Trophoblast cell (in vitro differentiated cells and primary cell): Measurements from ENCODE around the gene CYP2C19. TPM values are rescaled to one million over a fixed set of nuclear protein-coding genes. Genes with fewer than 3 reads are reported as not detected.

Source experiments
- DNase-seq, 2 donors: peaks; one replicate each; pipeline ENCODE4 v3.0.0-alpha.2; 2016
- H2AFZ ChIP-seq: 2 replicates; pipeline ENCODE4 v1.6.1; 2013; ENCODE audit warnings: low read length, moderate library complexity, mild to moderate bottlenecking; ENCODE audit not compliant: insufficient read depth, poor library complexity
- H2AK5ac ChIP-seq: 2 replicates; pipeline ENCODE4 v1.6.1; 2013; ENCODE audit warnings: mild to moderate bottlenecking, low read length
- H2BK120ac ChIP-seq: 2 replicates; pipeline ENCODE4 v1.6.1; 2013; ENCODE audit warnings: low read length, mild to moderate bottlenecking, moderate library complexity; ENCODE audit not compliant: insufficient read depth, poor library complexity
- H2BK12ac ChIP-seq: 2 replicates; pipeline ENCODE4 v1.6.1; 2013; ENCODE audit warnings: mild to moderate bottlenecking, low read length, moderate library complexity
- H2BK5ac ChIP-seq: 2 replicates; pipeline ENCODE4 v1.6.1; 2013; ENCODE audit warnings: low read length, low read depth, moderate library complexity, mild to moderate bottlenecking; ENCODE audit not compliant: poor library complexity
- H3K14ac ChIP-seq: 2 replicates; pipeline ENCODE4 v1.6.1; 2013; ENCODE audit warnings: mild to moderate bottlenecking, low read length
- H3K18ac ChIP-seq: 2 replicates; pipeline ENCODE4 v1.6.1; 2013; ENCODE audit warnings: mild to moderate bottlenecking, low read length
- H3K23ac ChIP-seq: 2 replicates; pipeline ENCODE4 v1.6.1; 2013; ENCODE audit warnings: low read length
- H3K27ac ChIP-seq: 2 replicates; pipeline ENCODE4 v1.5.1; 2013; ENCODE audit warnings: low read depth, mild to moderate bottlenecking, inconsistent platforms, low read length, moderate library complexity
- H3K27me3 ChIP-seq: 2 replicates; pipeline ENCODE4 v1.6.1; 2013; ENCODE audit warnings: inconsistent platforms, mild to moderate bottlenecking, low read length, moderate library complexity; ENCODE audit not compliant: insufficient read depth
- H3K36me3 ChIP-seq, 2 experiments: 1 replicate in 1 of 2; 2 replicates in 1 of 2; pipeline ENCODE4 v1.6.1; 2013; ENCODE audit warnings: low read length in 2 of 2, mild to moderate bottlenecking in 2 of 2, moderate library complexity in 1 of 2; ENCODE audit not compliant: insufficient read depth in 2 of 2, control insufficient read depth in 1 of 2
- H3K4ac ChIP-seq: 2 replicates; pipeline ENCODE4 v1.6.1; 2013; ENCODE audit warnings: low read depth, mild to moderate bottlenecking, low read length, moderate library complexity
- H3K4me1 ChIP-seq, 2 experiments: 1 replicate in 1 of 2; 2 replicates in 1 of 2; pipeline ENCODE4 v1.6.1; 2013; ENCODE audit warnings: low read length in 2 of 2, mild to moderate bottlenecking in 2 of 2, moderate library complexity in 1 of 2; ENCODE audit not compliant: insufficient read depth in 2 of 2, control insufficient read depth in 1 of 2
- H3K4me2 ChIP-seq: 2 replicates; pipeline ENCODE4 v1.6.1; 2013; ENCODE audit warnings: inconsistent platforms, mild to moderate bottlenecking, low read length, moderate library complexity
- H3K4me3 ChIP-seq: 2 replicates; pipeline ENCODE4 v1.5.1; 2013; ENCODE audit warnings: mild to moderate bottlenecking, low read depth, low read length, inconsistent platforms
- H3K79me1 ChIP-seq: one replicate; pipeline ENCODE4 v1.6.1; 2013; ENCODE audit warnings: low read length
- H3K79me2 ChIP-seq: 2 replicates; pipeline ENCODE4 v1.6.1; 2013; ENCODE audit warnings: low read length, mild to moderate bottlenecking; ENCODE audit not compliant: control insufficient read depth, insufficient read depth, poor library complexity
- H3K9ac ChIP-seq: 2 replicates; pipeline ENCODE4 v1.6.1; 2013; ENCODE audit warnings: mild to moderate bottlenecking, low read length
- H3K9me3 ChIP-seq: 2 replicates; pipeline ENCODE4 v1.6.1; 2013; ENCODE audit warnings: low read depth, mild to moderate bottlenecking, control low read depth, inconsistent platforms, low read length; ENCODE audit not compliant: insufficient read depth
- H4K12ac ChIP-seq: 2 replicates; pipeline ENCODE4 v1.6.1; 2013; ENCODE audit warnings: low read depth, mild to moderate bottlenecking, low read length, moderate library complexity
- H4K8ac ChIP-seq: 2 replicates; pipeline ENCODE4 v1.6.1; 2013; ENCODE audit warnings: low read depth, mild to moderate bottlenecking, low read length, moderate library complexity
- H4K91ac ChIP-seq: one replicate; pipeline ENCODE4 v1.6.1; 2013; ENCODE audit warnings: low read depth, mild to moderate bottlenecking, low read length, moderate library complexity
- WGBS: extraction: QIAGEN DNeasy Blood & Tissue Kit; methylation state at CpG from one replicate; pipeline ENCODE4 v1.1.7; 2013; ENCODE audit warnings: missing lambda C conversion rate; ENCODE audit not compliant: insufficient read length, insufficient coverage; ENCODE audit errors: extremely low coverage; 5-methylcytosine and 5-hydroxymethylcytosine counted together
- polyA plus RNA-seq: library from polyadenylated mRNA; stranded (reverse); fragments of 200-250 nt; gene quantifications from 2 replicates; pipeline ENCODE4 v1.2.3, GENCODE V29; 2013

The CYP2C19 gene
- polyA plus RNA-seq = 0.07 TPM in 1 of 2 replicates, not detected in the other

GRCh38 chr10:94762393-94762792, at the start of gene CYP2C19:
Gene CYP2C19 (plus strand): TSS chr10:94762681. CDS start chr10:94762706, 25 bp downstream.
- Histone ChIP-seq H3K27me3 (no peaks in the 10 kb centered on the region), H3K27ac (no peak within 1 kb of the TSS), H3K4me3 (no peak within 1 kb of the TSS), H3K14ac (no peak within 1 kb of the TSS), H3K36me3 (no peaks in the 10 kb centered on the region), H4K8ac (no peak within 1 kb of the TSS), H3K23ac (no peak within 1 kb of the TSS), H4K91ac (no peak within 1 kb of the TSS), H2BK5ac (no peak within 1 kb of the TSS), H3K9ac (no peak within 1 kb of the TSS), H3K4ac (no peak within 1 kb of the TSS), H3K79me2 (no peaks in the 10 kb centered on the region), H3K9me3 (no peaks in the 10 kb centered on the region), H3K79me1 (peaks cover 2% of the 10 kb centered on the region), H2BK12ac (no peak within 1 kb of the TSS), H4K12ac (no peak within 1 kb of the TSS), H3K4me1 (no peaks in the 10 kb centered on the region), H2AK5ac (no peak within 1 kb of the TSS), H2BK120ac (no peak within 1 kb of the TSS), H2AFZ (no peak within 1 kb of the TSS), H3K18ac (no peak within 1 kb of the TSS), H3K4me2 (no peak within 1 kb of the TSS)
- no CpG with 5 or more reads among the region's 3 CpGs for WGBS
- no peak for DNase-seq

GRCh38 chr10:94725871-94726270, 36.6 kb upstream of the CYP2C19 start:
- H4K8ac ChIP-seq = no peak overlapping the region
- no peaks in the 10 kb centered on the region for H3K36me3 ChIP-seq
- H3K4me2 ChIP-seq = no peak overlapping the region
- no peak overlapping the region for H2AK5ac ChIP-seq
- H3K27me3 ChIP-seq = no peaks in the 10 kb centered on the region
- no peaks in the 10 kb centered on the region for H3K79me1 ChIP-seq
- H3K4me1 ChIP-seq = no peaks in the 10 kb centered on the region
- H2BK5ac ChIP-seq = no peak overlapping the region
- no peak overlapping the region for H3K14ac ChIP-seq
- H4K91ac ChIP-seq = no peak overlapping the region
- H3K18ac ChIP-seq = no peak overlapping the region
- H3K9ac ChIP-seq = no peak overlapping the region
- H2BK120ac ChIP-seq = no peak overlapping the region
- H3K27ac ChIP-seq = no peak overlapping the region
- DNase-seq = no peak
- H3K4me3 ChIP-seq = no peak overlapping the region
- H3K4ac ChIP-seq = no peak overlapping the region
- H3K79me2 ChIP-seq = no peaks in the 10 kb centered on the region
- H3K9me3 ChIP-seq = no peaks in the 10 kb centered on the region
- no peak overlapping the region for H4K12ac ChIP-seq
- H2BK12ac ChIP-seq = no peak overlapping the region
- H3K23ac ChIP-seq = no peak overlapping the region
- no peak overlapping the region for H2AFZ ChIP-seq

GRCh38 chr10:94735197-94735596, 27.3 kb upstream of the CYP2C19 start:
- no peak overlapping the region for H2BK5ac ChIP-seq
- H3K4me3 ChIP-seq = no peak overlapping the region
- no peak overlapping the region for H2AK5ac ChIP-seq
- H3K9me3 ChIP-seq = no peaks in the 10 kb centered on the region
- no peaks in the 10 kb centered on the region for H3K36me3 ChIP-seq
- no peak for DNase-seq
- H2AFZ ChIP-seq = no peak overlapping the region
- no peaks in the 10 kb centered on the region for H3K4me1 ChIP-seq
- no peak overlapping the region for H3K4me2 ChIP-seq
- H3K27ac ChIP-seq = no peak overlapping the region
- no peak overlapping the region for H3K18ac ChIP-seq
- H4K8ac ChIP-seq = no peak overlapping the region
- no peak overlapping the region for H4K91ac ChIP-seq
- H4K12ac ChIP-seq = no peak overlapping the region
- H3K14ac ChIP-seq = no peak overlapping the region
- no CpG with 5 or more reads among the region's 3 CpGs for WGBS
- H3K4ac ChIP-seq = no peak overlapping the region
- H2BK120ac ChIP-seq = no peak overlapping the region
- H3K9ac ChIP-seq = no peak overlapping the region
- no peaks in the 10 kb centered on the region for H3K79me1 ChIP-seq
- no peak overlapping the region for H2BK12ac ChIP-seq
- H3K79me2 ChIP-seq = no peaks in the 10 kb centered on the region
- H3K27me3 ChIP-seq = no peaks in the 10 kb centered on the region
- no peak overlapping the region for H3K23ac ChIP-seq

GRCh38 chr10:94738588-94738987, 23.9 kb upstream of the CYP2C19 start:
- Histone ChIP-seq H3K4ac (no peak overlapping the region), H3K4me1 (no peaks in the 10 kb centered on the region), H2BK12ac (no peak overlapping the region), H3K4me3 (no peak overlapping the region), H3K18ac (no peak overlapping the region), H3K79me1 (no peaks in the 10 kb centered on the region), H2AFZ (no peak overlapping the region), H3K23ac (no peak overlapping the region), H3K4me2 (no peak overlapping the region), H3K9me3 (no peaks in the 10 kb centered on the region), H4K12ac (no peak overlapping the region), H2BK5ac (no peak overlapping the region), H3K27me3 (no peaks in the 10 kb centered on the region), H3K14ac (no peak overlapping the region), H3K36me3 (no peaks in the 10 kb centered on the region), H3K27ac (no peak overlapping the region), H4K91ac (no peak overlapping the region), H2BK120ac (no peak overlapping the region), H3K79me2 (no peaks in the 10 kb centered on the region), H2AK5ac (no peak overlapping the region), H3K9ac (no peak overlapping the region), H4K8ac (no peak overlapping the region)
- WGBS = no CpG with 5 or more reads among the region's 2 CpGs
- no peak for DNase-seq
